ENCODE measurements around the gene PARVA.
A peak's percentile ranks its signal among the peaks of the same experiment; 100 is the strongest.

Gene PARVA

DNA sequence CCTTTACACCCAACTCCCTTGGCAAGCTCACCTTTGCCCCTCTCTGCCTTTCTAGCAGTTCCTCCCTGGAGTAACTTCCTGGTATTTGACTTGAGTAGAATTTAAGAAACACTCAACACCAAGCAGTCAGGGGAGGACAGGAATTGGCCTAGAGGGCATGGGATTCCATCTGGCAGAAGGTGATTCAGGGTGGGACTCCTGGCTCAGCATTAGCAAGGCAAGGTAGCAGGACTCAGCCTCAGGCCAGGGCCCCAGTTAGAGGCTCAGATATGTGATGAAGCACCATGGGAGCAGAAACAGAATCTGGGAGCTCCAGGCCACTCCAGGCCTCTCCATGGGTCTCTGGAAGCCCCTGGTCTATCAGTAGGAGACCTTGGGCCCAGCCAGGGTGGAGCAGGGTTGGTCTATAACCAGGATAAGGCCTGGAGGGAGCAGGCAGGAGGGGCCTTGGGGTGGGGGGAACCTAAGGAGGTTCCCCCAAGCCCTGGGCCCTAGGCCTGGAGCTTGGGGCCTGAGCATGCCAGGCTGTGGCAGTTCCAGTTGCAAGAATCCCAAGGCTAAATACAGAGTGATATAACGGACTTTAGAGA is 148.2 kb downstream of the PARVA start:
- in situ Hi-C loops (cut with HindIII; ENCODE audit: low sequenced_read_pairs), result no loop called here
- H3K4me3 ChIP-seq (ENCODE audit: low read depth, low read length), result no peak overlapping the region
- TF ChIP-seq, protein P1, sequence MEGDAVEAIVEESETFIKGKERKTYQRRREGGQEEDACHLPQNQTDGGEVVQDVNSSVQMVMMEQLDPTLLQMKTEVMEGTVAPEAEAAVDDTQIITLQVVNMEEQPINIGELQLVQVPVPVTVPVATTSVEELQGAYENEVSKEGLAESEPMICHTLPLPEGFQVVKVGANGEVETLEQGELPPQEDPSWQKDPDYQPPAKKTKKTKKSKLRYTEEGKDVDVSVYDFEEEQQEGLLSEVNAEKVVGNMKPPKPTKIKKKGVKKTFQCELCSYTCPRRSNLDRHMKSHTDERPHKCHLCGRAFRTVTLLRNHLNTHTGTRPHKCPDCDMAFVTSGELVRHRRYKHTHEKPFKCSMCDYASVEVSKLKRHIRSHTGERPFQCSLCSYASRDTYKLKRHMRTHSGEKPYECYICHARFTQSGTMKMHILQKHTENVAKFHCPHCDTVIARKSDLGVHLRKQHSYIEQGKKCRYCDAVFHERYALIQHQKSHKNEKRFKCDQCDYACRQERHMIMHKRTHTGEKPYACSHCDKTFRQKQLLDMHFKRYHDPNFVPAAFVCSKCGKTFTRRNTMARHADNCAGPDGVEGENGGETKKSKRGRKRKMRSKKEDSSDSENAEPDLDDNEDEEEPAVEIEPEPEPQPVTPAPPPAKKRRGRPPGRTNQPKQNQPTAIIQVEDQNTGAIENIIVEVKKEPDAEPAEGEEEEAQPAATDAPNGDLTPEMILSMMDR (IDR thresholded peaks at IDR 0.05; ENCODE audit: low read depth, low read length), result no peak
- DNase-seq (ENCODE audit: low read depth, low spot score), result no peak

DNA sequence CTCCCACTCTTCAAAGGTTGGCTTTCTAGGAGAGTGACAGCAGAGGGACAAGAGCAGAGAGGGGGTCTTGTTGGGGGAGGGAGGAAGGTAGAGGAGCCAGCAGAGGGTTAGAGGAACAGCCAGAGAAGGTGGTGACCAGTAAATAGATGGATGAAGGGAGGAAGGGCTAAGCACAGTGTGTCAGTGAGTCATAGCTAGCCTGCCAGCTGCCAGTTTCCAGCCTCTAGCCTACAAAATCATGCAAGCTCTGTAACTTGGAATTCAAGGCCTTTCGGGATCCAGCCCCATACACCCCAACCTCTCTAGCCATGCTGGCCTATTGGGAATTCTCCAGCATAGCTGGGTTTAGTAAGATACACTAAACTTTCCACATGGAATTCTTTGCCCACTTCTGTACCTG is 149.4 kb downstream of the PARVA start:
- no peak overlapping the region for H3K4me3 ChIP-seq (ENCODE audit: low read depth, low read length)
- DNase-seq (ENCODE audit: low read depth, low spot score), result peak; percentile 66
- in situ Hi-C loops (cut with HindIII; ENCODE audit: low sequenced_read_pairs), result no loop called here
- TF ChIP-seq, protein P1 (IDR thresholded peaks at IDR 0.05; ENCODE audit: low read depth, low read length), result no peak

DNA sequence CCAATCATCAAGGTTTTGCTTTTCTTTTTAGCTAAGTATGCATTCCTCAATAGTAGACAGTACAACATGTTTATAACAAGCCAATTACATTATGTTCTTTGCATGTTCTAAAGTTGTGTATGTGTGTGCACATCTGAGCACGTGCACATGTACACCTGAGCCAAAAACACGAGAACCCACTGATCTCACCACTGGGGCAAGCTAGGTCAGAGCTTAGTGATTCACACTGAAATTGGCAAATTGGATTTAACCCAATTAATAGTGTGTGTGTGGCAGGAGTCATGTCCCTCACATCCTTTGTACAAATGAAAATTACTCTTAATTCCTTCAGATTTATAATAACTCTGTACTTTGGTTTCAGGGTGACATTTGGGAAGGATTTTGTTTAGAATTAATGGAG is 151.1 kb downstream of the PARVA start:
- in situ Hi-C loops (cut with HindIII; ENCODE audit: low sequenced_read_pairs), result no loop called here
- DNase-seq (ENCODE audit: low read depth, low spot score), result no peak
- H3K4me3 ChIP-seq (ENCODE audit: low read depth, low read length), result no peak overlapping the region
- TF ChIP-seq, protein P1 (IDR thresholded peaks at IDR 0.05; ENCODE audit: low read depth, low read length), result no peak

DNA sequence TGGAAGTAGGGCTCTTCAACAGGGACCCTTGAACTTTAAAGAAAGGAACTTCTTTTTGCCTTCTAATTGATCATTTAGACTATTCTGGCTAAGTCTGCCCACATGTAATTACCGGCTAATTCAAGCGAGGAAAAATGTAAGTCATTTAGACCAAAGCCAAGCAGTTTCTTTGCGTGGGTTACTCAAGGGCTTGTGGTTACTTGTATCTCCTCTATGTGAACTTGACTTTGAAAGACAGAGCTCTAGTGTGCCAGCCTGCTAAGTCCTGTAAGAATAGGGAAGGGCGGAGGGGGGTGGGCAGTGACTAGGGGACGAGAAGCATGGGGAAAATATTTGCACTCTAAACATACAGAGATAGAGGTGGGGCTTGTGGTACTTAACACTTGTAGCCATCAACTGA is 151.7 kb downstream of the PARVA start:
- TF ChIP-seq, protein P1 (IDR thresholded peaks at IDR 0.05; ENCODE audit: low read depth, low read length), result no peak
- DNase-seq (ENCODE audit: low read depth, low spot score), result no peak
- H3K4me3 ChIP-seq (ENCODE audit: low read depth, low read length), result no peak overlapping the region
- in situ Hi-C loops (cut with HindIII; ENCODE audit: low sequenced_read_pairs), result no loop called here

DNA sequence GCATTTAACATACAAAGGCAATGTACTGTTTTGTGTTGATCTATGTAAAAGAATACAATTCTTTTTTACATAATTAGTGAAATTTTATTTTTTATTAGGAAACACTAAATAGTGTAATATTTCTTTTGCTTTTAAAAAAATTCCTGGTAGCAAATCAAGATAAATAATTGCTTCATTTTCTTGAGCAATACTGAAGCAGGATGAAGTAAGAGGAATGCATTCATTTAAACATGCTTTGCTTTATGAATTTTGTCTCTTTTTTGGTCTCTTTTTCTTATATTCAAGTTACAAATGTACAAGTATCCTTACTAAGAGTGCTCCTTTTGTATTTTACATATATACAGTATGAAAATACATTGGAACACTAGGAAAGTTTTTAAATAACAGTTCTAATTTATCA is 152.4 kb downstream of the PARVA start:
- TF ChIP-seq, protein P1 (IDR thresholded peaks at IDR 0.05; ENCODE audit: low read depth, low read length), result no peak
- in situ Hi-C loops (cut with HindIII; ENCODE audit: low sequenced_read_pairs), result no loop called here
- no peak overlapping the region for H3K4me3 ChIP-seq (ENCODE audit: low read depth, low read length)
- no peak for DNase-seq (ENCODE audit: low read depth, low spot score)

DNA sequence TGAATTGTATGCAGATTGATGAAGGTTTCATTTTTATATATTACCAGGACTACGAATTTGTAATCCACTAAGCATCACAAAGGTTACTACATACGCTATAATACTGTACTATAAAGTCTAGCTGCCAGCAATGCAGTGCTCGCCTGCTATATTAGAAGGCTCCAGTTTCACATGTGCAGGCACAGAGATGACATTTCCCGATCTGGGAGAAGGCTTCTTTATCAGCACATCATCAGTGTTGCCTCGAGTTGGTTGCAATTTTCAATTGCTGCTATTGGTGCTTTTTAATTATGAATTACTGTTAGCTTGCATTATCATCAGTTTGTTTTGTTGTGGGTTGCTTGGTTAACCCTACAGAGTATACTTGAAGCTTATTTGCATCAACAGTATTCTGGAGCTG is 153.6 kb downstream of the PARVA start:
- in situ Hi-C loops (cut with HindIII; ENCODE audit: low sequenced_read_pairs), result no loop called here
- no peak overlapping the region for H3K4me3 ChIP-seq (ENCODE audit: low read depth, low read length)
- no peak for DNase-seq (ENCODE audit: low read depth, low spot score)
- TF ChIP-seq, protein P1 (IDR thresholded peaks at IDR 0.05; ENCODE audit: low read depth, low read length), result no peak

DNA sequence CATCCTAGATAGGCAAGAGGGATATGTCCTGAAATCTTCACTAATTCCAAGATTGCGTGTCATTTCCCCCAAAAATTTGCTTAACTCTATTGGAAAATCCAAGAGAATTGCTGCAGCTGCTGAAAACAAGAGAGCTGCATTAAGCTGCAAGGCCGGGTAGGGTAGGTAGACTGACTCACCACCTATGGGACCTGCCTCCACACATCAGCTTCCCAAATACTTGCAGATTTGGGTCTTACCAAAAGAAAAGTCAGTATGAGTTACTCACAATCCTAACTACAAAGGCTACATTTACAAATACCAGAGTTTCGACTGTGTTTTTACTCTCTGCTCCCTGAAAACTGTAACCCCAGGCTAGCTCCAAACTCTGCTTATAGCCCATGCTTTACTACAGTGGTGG is 154.3 kb downstream of the PARVA start:
- DNase-seq (ENCODE audit: low read depth, low spot score), result no peak
- H3K4me3 ChIP-seq (ENCODE audit: low read depth, low read length), result no peak overlapping the region
- TF ChIP-seq, protein P1 (IDR thresholded peaks at IDR 0.05; ENCODE audit: low read depth, low read length), result no peak
- in situ Hi-C loops (cut with HindIII; ENCODE audit: low sequenced_read_pairs), result no loop called here
